Skeletal muscle satellite cell (primary cell): ENCODE data around the gene DPP10.

Source experiments
- H3K27me3 ChIP-seq: 2 replicates; pipeline ENCODE4 v1.7.0; 2013; ENCODE audit warnings: low read length; ENCODE audit not compliant: control insufficient read depth, insufficient read depth
- H3K36me3 ChIP-seq: 2 replicates; pipeline ENCODE4 v1.7.0; 2013; ENCODE audit warnings: mild to moderate bottlenecking, control low read depth, low read length; ENCODE audit not compliant: insufficient read depth
- H3K4me1 ChIP-seq: 2 replicates; pipeline ENCODE4 v1.7.0; 2013; ENCODE audit warnings: low read length; ENCODE audit not compliant: control insufficient read depth, insufficient read depth
- H3K4me2 ChIP-seq: 2 replicates; pipeline ENCODE4 v1.7.0; 2013; ENCODE audit warnings: mild to moderate bottlenecking, low read length
- H3K4me3 ChIP-seq: 2 replicates; pipeline ENCODE4 v1.7.0; 2013; ENCODE audit warnings: low read length
- H3K9ac ChIP-seq: 2 replicates; pipeline ENCODE4 v1.7.0; 2013; ENCODE audit warnings: mild to moderate bottlenecking, low read depth, low read length, moderate library complexity
- H3K9me3 ChIP-seq: replicated peaks from 2 replicates; pipeline ENCODE4 v1.7.0; 2013; ENCODE audit warnings: mild to moderate bottlenecking, control low read depth, low read length

The DPP10 gene

GRCh38 chr2:115580784-115581183 is 1138.3 kb downstream of the DPP10 start:
- peaks cover 8% of the 10 kb centered on the region for H3K9me3 ChIP-seq
- H3K36me3 ChIP-seq, result no peaks in the 10 kb centered on the region
- H3K27me3 ChIP-seq, result no peaks in the 10 kb centered on the region
- H3K4me2 ChIP-seq, result no peak overlapping the region
- no peak overlapping the region for H3K4me3 ChIP-seq
- no peak overlapping the region for H3K9ac ChIP-seq
- no peaks in the 10 kb centered on the region for H3K4me1 ChIP-seq

DNA sequence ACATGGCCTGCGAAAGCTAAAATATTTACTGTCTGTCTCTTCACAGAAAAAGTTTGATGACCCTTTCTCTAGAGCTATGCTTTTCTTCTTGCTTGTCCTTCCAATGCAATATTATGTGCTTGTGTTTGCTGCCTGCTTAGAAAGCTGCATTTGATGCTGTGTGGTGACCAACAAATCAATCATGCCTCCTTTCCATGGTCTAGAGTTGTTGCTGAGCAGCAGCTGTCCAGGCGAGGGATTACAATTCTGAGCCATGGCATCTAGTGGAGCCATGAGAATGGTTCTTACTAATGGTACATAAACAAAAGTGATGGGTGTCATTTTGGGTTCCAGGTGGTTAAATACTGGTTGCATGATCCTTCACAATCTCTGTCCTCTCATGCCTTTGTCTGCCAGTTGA is 1142.1 kb downstream of the DPP10 start:
- Histone ChIP-seq H3K4me3 (no peak overlapping the region), H3K27me3 (no peaks in the 10 kb centered on the region), H3K9me3 (peaks cover 5% of the 10 kb centered on the region), H3K36me3 (no peaks in the 10 kb centered on the region), H3K4me2 (no peak overlapping the region), H3K4me1 (no peaks in the 10 kb centered on the region), H3K9ac (no peak overlapping the region)

DNA sequence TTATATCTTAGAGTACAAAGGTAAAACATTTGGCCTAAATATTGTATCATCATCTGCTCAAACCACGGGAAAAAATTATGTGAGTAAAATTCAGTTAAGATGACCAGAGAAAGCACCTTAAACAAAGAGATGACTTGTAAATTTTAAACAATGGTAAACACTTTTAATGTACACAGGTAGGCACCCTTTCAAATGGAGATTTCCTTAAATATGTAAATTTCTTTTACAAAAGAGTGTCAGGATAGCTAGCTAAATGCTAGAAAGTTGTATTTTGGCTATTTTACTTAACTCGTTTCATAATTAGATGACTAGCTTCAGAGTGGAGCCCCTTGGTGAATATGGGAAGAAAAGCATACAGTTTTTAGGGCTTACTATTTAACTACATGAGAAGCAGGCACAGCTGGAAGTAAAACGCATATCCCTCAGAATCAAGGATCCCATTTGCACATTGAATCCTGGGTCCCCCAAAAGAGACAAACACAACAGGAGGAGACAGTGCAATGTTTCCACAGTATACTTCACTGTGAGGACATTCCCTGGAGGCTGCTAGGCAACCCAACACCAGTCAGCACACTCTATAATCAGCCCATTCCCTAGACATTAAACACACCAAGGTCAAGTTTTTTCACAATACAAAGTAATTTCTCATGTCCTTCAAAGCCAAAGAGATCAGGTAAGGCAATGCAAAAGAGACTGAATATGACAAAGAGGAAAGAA is 1154.4 kb downstream of the DPP10 start:
- no peak overlapping the region for H3K9ac ChIP-seq

DNA sequence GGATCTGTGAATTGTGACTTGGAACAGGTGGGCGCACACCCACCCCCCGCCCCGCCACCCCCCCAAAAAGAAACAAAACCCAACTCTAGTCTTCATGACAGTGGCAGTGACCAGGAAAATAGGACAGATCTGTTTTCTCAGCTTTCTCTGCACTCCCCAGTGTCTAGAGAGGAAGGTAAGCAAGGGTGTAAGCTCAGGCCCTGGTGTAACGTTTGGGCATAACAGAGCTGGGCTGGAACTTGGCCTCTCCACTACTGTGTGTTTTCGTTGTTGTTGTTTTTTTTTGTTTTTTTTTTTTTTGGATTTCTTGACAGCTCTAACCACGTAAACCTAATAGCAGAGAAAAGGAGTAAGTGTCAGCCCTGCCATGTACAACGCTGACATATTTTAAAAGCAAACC is 1160.8 kb downstream of the DPP10 start:
- H3K9ac ChIP-seq, result no peak overlapping the region
- no peaks in the 10 kb centered on the region for H3K36me3 ChIP-seq
- H3K4me2 ChIP-seq, result no peak overlapping the region
- H3K9me3 ChIP-seq, result no peaks in the 10 kb centered on the region
- H3K27me3 ChIP-seq, result no peaks in the 10 kb centered on the region
- H3K4me3 ChIP-seq, result no peak overlapping the region
- no peaks in the 10 kb centered on the region for H3K4me1 ChIP-seq

More for the DNA sequence above, 1154.4 kb downstream of the DPP10 start:
- Histone ChIP-seq H3K36me3 (no peaks in the 10 kb centered on the region), H3K4me1 (no peaks in the 10 kb centered on the region), H3K27me3 (no peaks in the 10 kb centered on the region), H3K9me3 (no peaks in the 10 kb centered on the region), H3K4me3 (no peak overlapping the region), H3K4me2 (no peak overlapping the region)

DNA sequence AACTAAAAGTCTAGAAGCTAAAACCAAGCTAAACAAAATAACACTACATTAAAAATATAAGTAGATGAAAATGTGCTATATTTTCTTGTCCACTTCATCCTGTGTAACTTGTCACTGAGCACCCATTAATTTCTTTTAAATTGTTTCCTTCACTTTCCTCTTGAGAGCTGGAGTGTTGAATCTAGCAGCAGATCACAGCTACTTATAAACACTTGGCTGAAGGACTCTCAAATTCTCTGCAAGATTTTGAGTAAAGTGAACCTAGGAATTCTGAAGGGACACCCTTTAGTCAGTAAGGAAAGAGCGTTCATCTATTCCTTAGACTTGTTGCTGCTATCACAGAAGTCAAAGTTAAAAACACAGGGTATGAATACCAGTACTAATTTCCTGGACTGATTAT is 1163.9 kb downstream of the DPP10 start:
- Histone ChIP-seq H3K9ac (no peak overlapping the region), H3K9me3 (no peaks in the 10 kb centered on the region), H3K27me3 (no peaks in the 10 kb centered on the region), H3K36me3 (no peaks in the 10 kb centered on the region), H3K4me3 (no peak overlapping the region), H3K4me1 (no peaks in the 10 kb centered on the region), H3K4me2 (no peak overlapping the region)

DNA sequence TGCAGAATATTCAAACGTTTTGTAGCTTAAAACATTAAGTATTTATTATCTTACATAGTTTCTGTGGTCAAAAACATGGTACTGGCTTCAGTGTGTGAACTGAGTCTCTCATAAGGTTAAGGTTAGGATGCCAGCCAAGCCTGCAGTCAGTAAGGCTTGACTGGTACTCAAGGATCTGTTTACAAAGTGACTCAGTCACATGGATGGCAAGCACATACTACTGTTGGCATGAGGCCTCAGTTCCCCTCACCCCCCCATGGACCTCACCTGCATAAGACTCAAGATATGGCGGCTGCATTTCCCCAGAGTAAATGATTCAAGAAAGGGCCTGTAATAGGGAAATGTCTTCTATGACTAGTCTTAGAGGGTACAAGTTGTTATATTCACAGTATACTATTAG is 1167.5 kb downstream of the DPP10 start:
- H3K27me3 ChIP-seq, result no peaks in the 10 kb centered on the region
- H3K36me3 ChIP-seq, result no peaks in the 10 kb centered on the region
- no peak overlapping the region for H3K4me3 ChIP-seq
- no peak overlapping the region for H3K9ac ChIP-seq
- no peak overlapping the region for H3K4me2 ChIP-seq
- no peaks in the 10 kb centered on the region for H3K9me3 ChIP-seq
- H3K4me1 ChIP-seq, result no peaks in the 10 kb centered on the region

DNA sequence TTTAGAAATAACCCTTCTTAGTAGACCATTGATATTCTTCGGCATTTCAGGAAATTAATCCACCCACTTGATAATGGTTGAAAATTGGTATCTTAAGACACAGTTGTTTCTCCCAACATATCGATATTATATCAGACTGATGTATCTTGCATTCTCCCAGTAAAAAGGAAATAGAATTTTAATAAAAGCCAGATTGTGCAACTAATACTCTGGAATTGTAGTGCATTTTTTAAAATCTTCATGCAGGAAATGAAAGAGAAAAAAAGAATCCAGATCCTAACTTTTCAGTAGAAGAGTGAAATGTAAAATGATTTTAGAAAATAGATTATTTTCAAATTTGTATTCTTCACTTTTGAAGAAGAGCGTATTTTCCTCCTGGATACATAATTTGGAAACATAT is 1168.4 kb downstream of the DPP10 start:
- Histone ChIP-seq H3K4me2 (no peak overlapping the region), H3K9me3 (no peaks in the 10 kb centered on the region), H3K4me3 (no peak overlapping the region), H3K9ac (no peak overlapping the region), H3K27me3 (no peaks in the 10 kb centered on the region), H3K4me1 (no peaks in the 10 kb centered on the region), H3K36me3 (no peaks in the 10 kb centered on the region)

DNA sequence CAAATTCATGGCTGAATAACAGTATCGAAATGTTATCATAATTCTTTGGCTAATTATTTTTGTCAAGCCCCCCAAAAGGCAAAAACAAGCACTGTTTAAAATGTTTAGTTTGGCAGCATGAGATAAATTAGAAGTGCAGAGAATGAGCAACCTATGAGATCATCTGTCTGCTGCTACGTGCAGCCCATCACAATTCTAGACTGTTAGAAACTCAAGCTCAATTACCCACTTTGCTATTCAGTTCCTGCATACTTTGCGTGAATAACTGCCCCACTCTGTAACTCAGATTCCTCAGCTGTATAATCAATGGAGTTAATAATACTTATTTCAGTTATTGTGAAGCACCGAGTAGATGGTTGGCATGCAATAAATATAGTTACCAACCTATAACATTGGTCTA is 1181.9 kb downstream of the DPP10 start:
- Histone ChIP-seq H3K4me3 (no peak overlapping the region), H3K4me1 (no peaks in the 10 kb centered on the region), H3K9me3 (no peaks in the 10 kb centered on the region), H3K9ac (no peak overlapping the region), H3K36me3 (no peaks in the 10 kb centered on the region), H3K4me2 (no peak overlapping the region), H3K27me3 (no peaks in the 10 kb centered on the region)

DNA sequence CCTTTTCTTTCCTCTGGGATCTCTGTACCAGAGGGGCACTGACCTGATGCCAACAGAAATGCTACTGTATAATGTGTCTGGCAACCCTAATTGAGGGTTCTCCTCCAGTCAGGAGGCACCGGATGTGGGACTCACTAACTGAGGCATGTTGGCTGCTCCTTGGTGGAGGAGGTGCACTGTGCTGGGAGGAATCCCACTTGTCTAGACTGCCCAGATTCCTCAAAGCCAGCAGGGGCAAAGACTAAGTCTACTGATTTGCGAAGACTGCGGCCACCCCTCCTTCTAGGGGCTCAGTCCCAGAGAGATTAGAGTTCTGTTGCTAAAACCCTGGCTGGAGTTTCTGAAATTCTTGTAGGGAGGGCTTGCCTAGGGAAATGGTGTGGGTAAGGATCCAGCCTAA is 1192.1 kb downstream of the DPP10 start:
- Histone ChIP-seq H3K9me3 (peaks cover 18% of the 10 kb centered on the region), H3K27me3 (no peaks in the 10 kb centered on the region), H3K9ac (no peak overlapping the region), H3K36me3 (no peaks in the 10 kb centered on the region), H3K4me3 (no peak overlapping the region), H3K4me1 (no peaks in the 10 kb centered on the region), H3K4me2 (no peak overlapping the region)

DNA sequence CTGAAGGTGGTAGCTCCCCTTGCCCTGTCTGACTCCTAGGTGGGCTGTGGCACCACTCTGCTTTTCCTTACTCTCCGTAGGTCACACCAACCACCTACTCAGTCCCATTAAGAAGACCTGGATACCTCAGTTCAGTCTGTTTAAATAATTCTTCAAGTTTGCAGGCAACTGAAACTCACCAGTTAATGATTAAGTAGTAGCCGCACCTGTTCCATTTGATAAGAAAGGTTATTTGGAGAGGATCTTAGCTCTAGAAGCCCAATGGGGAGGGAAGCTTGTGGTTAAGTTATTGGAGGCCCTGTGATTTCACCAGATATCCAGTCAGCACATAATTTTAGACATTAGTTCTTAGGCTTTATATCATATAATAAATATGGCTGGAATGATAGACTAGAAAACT is 1193.0 kb downstream of the DPP10 start:
- peaks cover 20% of the 10 kb centered on the region for H3K9me3 ChIP-seq
- no peaks in the 10 kb centered on the region for H3K27me3 ChIP-seq
- H3K4me3 ChIP-seq, result no peak overlapping the region
- H3K4me2 ChIP-seq, result no peak overlapping the region
- H3K36me3 ChIP-seq, result no peaks in the 10 kb centered on the region
- no peak overlapping the region for H3K9ac ChIP-seq
- no peaks in the 10 kb centered on the region for H3K4me1 ChIP-seq

- Histone ChIP-seq H3K27me3 (no peaks in the 10 kb centered on the region), H3K9me3 (peaks cover 3% of the 10 kb centered on the region), H3K4me2 (no peak overlapping the region), H3K4me1 (no peaks in the 10 kb centered on the region), H3K36me3 (no peaks in the 10 kb centered on the region), H3K4me3 (no peak overlapping the region), H3K9ac (no peak overlapping the region)
Observed at GRCh38 chr2:115649731-115650130, 1207.3 kb downstream of the DPP10 start.

DNA sequence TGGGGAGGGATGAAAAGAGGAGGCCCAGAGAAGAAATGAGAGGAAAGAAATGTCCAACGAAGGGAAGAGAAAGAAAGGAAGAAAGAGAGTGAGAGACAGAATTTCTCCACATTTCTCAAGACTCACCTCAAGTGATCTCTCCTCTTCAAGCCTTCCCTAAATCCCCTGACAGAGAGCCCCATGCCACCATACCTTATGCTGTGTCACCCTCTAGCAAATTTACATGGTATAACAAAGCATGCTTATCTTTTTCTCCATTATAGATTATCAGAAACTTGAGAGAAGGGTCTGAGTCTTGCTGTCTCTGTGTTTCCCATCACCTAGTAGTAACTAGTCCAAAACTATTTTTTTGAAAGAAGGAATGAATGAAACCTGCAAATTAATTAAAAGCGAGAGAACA is 1208.4 kb downstream of the DPP10 start:
- Histone ChIP-seq H3K4me3 (no peak overlapping the region), H3K4me2 (no peak overlapping the region), H3K9ac (no peak overlapping the region), H3K27me3 (no peaks in the 10 kb centered on the region), H3K9me3 (peaks cover 3% of the 10 kb centered on the region), H3K4me1 (no peaks in the 10 kb centered on the region), H3K36me3 (no peaks in the 10 kb centered on the region)
